Heart left ventricle (tissue), 16 donors: Measurements from ENCODE around the gene RAB33A. TPM values are rescaled to one million over a fixed set of nuclear protein-coding genes. Genes with fewer than 3 reads are reported as not detected.
"Not testable (repeated sequence)": the region's sequence is repeated elsewhere in the genome, so short reads cannot be mapped to it uniquely, and the experiment has no call there.

Experiments used
- ATAC-seq, 4 donors: fragments of 200-7000 bp; cut with Tn5 transposase; one replicate each; pipeline ENCODE4 v1.9.1; 2020 to 2022; ENCODE audit warnings: moderate library complexity in 4 of 4, mild to moderate bottlenecking in 3 of 4, moderate number of reproducible peaks in 1 of 4
- DNase-seq, 5 donors: peaks; one replicate each; pipeline ENCODE4 v3.0.0-alpha.2; 2020
- H3K27ac ChIP-seq, 12 donors: fragments of 200-600 bp; sonication (generic) in 4 of 12; one replicate each; pipeline versions ENCODE4 v1.5.0 to v1.8.0; 2016 to 2022; ENCODE audit warnings: mild to moderate bottlenecking in 2 of 12
- H3K27me3 ChIP-seq, 9 donors: fragments of 200-600 bp; sonication (generic) in 2 of 9; one replicate each; pipeline versions ENCODE4 v1.5.1 to v1.8.0; 2016 to 2022; ENCODE audit warnings: mild to moderate bottlenecking in 3 of 9
- H3K36me3 ChIP-seq, 9 donors: fragments of 200-600 bp; sonication (generic) in 2 of 9; one replicate each; pipeline versions ENCODE4 v1.5.0 to v1.8.0; 2018 to 2022; ENCODE audit warnings: mild to moderate bottlenecking in 2 of 9
- H3K4me1 ChIP-seq, 12 donors: fragments of 200-600 bp; sonication (generic) in 4 of 12; one replicate each; pipeline versions ENCODE4 v1.5.0 to v1.8.0; 2016 to 2022; ENCODE audit warnings: mild to moderate bottlenecking in 3 of 12
- H3K4me3 ChIP-seq, 12 donors: fragments of 200-600 bp; sonication (generic) in 4 of 12; one replicate each; pipeline versions ENCODE4 v1.5.0 to v1.8.0; 2017 to 2022; ENCODE audit warnings: mild to moderate bottlenecking in 9 of 12, moderate library complexity in 4 of 12
- H3K9me3 ChIP-seq, 12 donors: fragments of 200-600 bp; sonication (generic) in 4 of 12; one replicate each; pipeline versions ENCODE4 v1.5.0 to v1.8.0; 2016 to 2022; ENCODE audit warnings: mild to moderate bottlenecking in 1 of 12
- CTCF ChIP-seq, 12 donors: fragments of 200-600 bp; sonication (generic) in 4 of 12; IDR thresholded peaks; one replicate each; pipeline versions ENCODE4 v1.5.0 to v1.8.0; 2018 to 2022; ENCODE audit warnings: antibody characterized with exemption in 12 of 12, mild to moderate bottlenecking in 5 of 12
- POLR2A ChIP-seq, 2 donors: fragments of 450-650 bp; IDR thresholded peaks; one replicate each; pipeline ENCODE4 v1.6.1; 2017; ENCODE audit warnings: antibody characterized with exemption in 2 of 2, mild to moderate bottlenecking in 2 of 2, moderate library complexity in 2 of 2
- WGBS, 4 donors: extraction: QIAGEN DNeasy Blood & Tissue Kit in 2 of 4; methylation state at CpG; one replicate each; pipeline versions ENCODE4 v1.1.5 to v1.1.7; 2013 to 2018; 5-methylcytosine and 5-hydroxymethylcytosine counted together
- intact Hi-C, 10 donors: fragments of 100-400 bp; cut with DNase I; formaldehyde crosslinking; loops; one replicate each; pipeline versions ENCODE4 v1.11.1 to v1.14.2; 2022
- polyA plus RNA-seq, 2 donors: library from polyadenylated mRNA; stranded (reverse); fragments of 200-250 nt; gene quantifications; one replicate each; pipeline ENCODE4 v1.2.3, GENCODE V29; 2013
- total RNA-seq, 9 donors: library from RNA; depleted of rRNA in 2 of 9; stranded (reverse); fragments of >200 nt in 2 of 9; fragmentation: NEBNext Ultra II Directional in 3 of 9; extraction: Animal tissue kit (Norgen Biotek cat#: 25700) in 3 of 9; gene quantifications; one replicate each; pipeline versions ENCODE4 v1.1.0 to v1.2.4, GENCODE V29; 2016 to 2023
- donor health status: ischemic (EF 13 %, LVEDD 7.1; RV severe dilation, severe dysfunction).
- donor health status: healthy with polysubstance abuse.
- donor health status: DM: no; HTN: yes; CAD: no.
- donor health status: DM: no; HTN: no; CAD: no.
- donor health status: ischemic (EF 25% LVEDD 6.9; RV normal size, moderate dysfunction).
- donor health status: ischemic (EF 25% LVEDD 5.7; RV mildly dilated, moderate dysfunction).
- donor health status: healthy.
- donor health status: DM: yes; HTN: yes; CAD: no.
- donor health status: ischemic (EF 35%, LVEDD 5.7; RV mildly dilated, moderate dysfunction).
- donor health status: nonischemic (EF 11% LVEDD 7.7; RV severe dilation, severe dysfunction).
- donor health status: DM: yes; HTN: yes; CAD: no.
- donor health status: PGD.
- donor health status: ischemic (EF 29% LVEDD 5.4; RV normal size, mild dysfunction).
- donor health status: nonischemic (EF 23%, LVEDD 6.1; RV moderate dilation, normal function).

Gene RAB33A
- total and polyA plus RNA-seq, 11 donors = 0.23 to 7.9 (median 1.5) TPM

GRCh38 chrX:130216320-130216719, 44.6 kb downstream of the RAB33A start:
- no peak for DNase-seq
- Histone ChIP-seq H3K9me3 (peaks cover 0 to 7% (median 0%) of the 10 kb centered on the region in 12 donors), H3K36me3 (peaks cover 0 to 54% (median 6%) of the 10 kb centered on the region in 9 donors), H3K27ac (no peak overlapping the region), H3K27me3 (no peaks in the 10 kb centered on the region), H3K4me3 (no peak overlapping the region), H3K4me1 (no peaks in the 10 kb centered on the region)
- ATAC-seq = no peak
- TF ChIP-seq CTCF (IDR thresholded peaks at IDR 0.05) (no peak), POLR2A (IDR thresholded peaks at IDR 0.05) (no peak)
- intact Hi-C loops = no loop called here
- WGBS, 4 donors = 67 to 91% (median 79%) methylated on average over 4 of the region's 4 CpGs

GRCh38 chrX:130224810-130225209, 53.0 kb downstream of the RAB33A start:
- ATAC-seq (no peak), DNase-seq (no peak)
- H3K27ac ChIP-seq = no peak overlapping the region
- no peak overlapping the region for H3K4me3 ChIP-seq
- H3K9me3 ChIP-seq = no peaks in the 10 kb centered on the region
- no peaks in the 10 kb centered on the region for H3K4me1 ChIP-seq
- peaks cover 0 to 56% (median 15%) of the 10 kb centered on the region in 9 donors for H3K36me3 ChIP-seq
- no peaks in the 10 kb centered on the region for H3K27me3 ChIP-seq
- TF ChIP-seq POLR2A (IDR thresholded peaks at IDR 0.05) (no peak), CTCF (IDR thresholded peaks at IDR 0.05) (no peak)
- intact Hi-C loops = no loop called here
- WGBS, 4 donors = 75 to 99% (median 88%) methylated on average over 2 of the region's 2 CpGs

- no peaks in the 10 kb centered on the region for H3K4me1 ChIP-seq
- H3K27ac ChIP-seq = no peak overlapping the region
- no peaks in the 10 kb centered on the region for H3K9me3 ChIP-seq
- H3K4me3 ChIP-seq = no peak overlapping the region
- WGBS, 4 donors = 81 to 100% (median 83%) methylated on average over 2 of the region's 2 CpGs
- ATAC-seq = no peak
- H3K36me3 ChIP-seq = peaks cover 0 to 78% (median 22%) of the 10 kb centered on the region in 9 donors
- DNase-seq = no peak
- no peak for TF ChIP-seq POLR2A (IDR thresholded peaks at IDR 0.05)
- no peak for TF ChIP-seq CTCF (IDR thresholded peaks at IDR 0.05)
- H3K27me3 ChIP-seq = no peaks in the 10 kb centered on the region
- intact Hi-C loops = no loop called here
These were observed 57.1 kb downstream of the RAB33A start for GRCh38 chrX:130228871-130229270.

GRCh38 chrX:130231184-130231583, 59.4 kb downstream of the RAB33A start:
- not testable (repeated sequence) for H3K4me3 ChIP-seq
- WGBS, 4 donors = 78 to 99% (median 92%) methylated on average over 4 of the region's 4 CpGs

More at GRCh38 chrX:130231184-130231583, 59.4 kb downstream of the RAB33A start:
- H3K4me1 ChIP-seq, DNase-seq, H3K27ac ChIP-seq, ATAC-seq, intact Hi-C loops, H3K9me3 ChIP-seq, H3K27me3 ChIP-seq: not testable (repeated sequence)
- H3K36me3 ChIP-seq = peaks cover 0 to 85% (median 17%) of the 10 kb centered on the region in 9 donors

Other genes starting within 250 kb of the RAB33A start
- 10 to 100 TPM in 2 of 9 donors, 1 to 10 TPM in 7; 5.3 to 11.0 (median 9.0) TPM for gene BCORL1, start 189.3 kb upstream of the RAB33A start, total RNA-seq
- gene BCORL1, start 189.3 kb upstream of the RAB33A start, polyA plus RNA-seq = 1 to 10 TPM; 3.3 to 7.5 TPM
- gene ELF4, start 61.5 kb upstream of the RAB33A start, total RNA-seq = 10 to 100 TPM in 1 of 9 donors, 1 to 10 TPM in 8; 1.8 to 13.7 (median 3.2) TPM
- gene ELF4, start 61.5 kb upstream of the RAB33A start, polyA plus RNA-seq = 1 to 10 TPM; 1.3 to 5.3 TPM
- gene AIFM1, start 6.1 kb upstream of the RAB33A start, total RNA-seq = 100 to 1,000 TPM in 6 of 9 donors, 10 to 100 TPM in 3; 73.7 to 146 (median 109) TPM
- gene AIFM1, start 6.1 kb upstream of the RAB33A start, polyA plus RNA-seq = 100 to 1,000 TPM in 1 of 2 donors, 10 to 100 TPM in 1; 86.7 to 164 TPM
- gene ZNF280C, start 96.9 kb downstream of the RAB33A start, total RNA-seq = 1 to 10 TPM; 1.3 to 2.6 (median 1.8) TPM
- under 1 TPM; 0.67 to 0.72 TPM for gene ZNF280C, start 96.9 kb downstream of the RAB33A start, polyA plus RNA-seq
- gene SLC25A14, start 168.0 kb downstream of the RAB33A start, total RNA-seq = 10 to 100 TPM in 2 of 9 donors, 1 to 10 TPM in 7; 5.7 to 10.6 (median 7.0) TPM
- gene SLC25A14, start 168.0 kb downstream of the RAB33A start, polyA plus RNA-seq = 10 to 100 TPM in 1 of 2 donors, 1 to 10 TPM in 1; 7.1 to 17.7 TPM
- not detected for gene GPR119, start 213.7 kb downstream of the RAB33A start, total RNA-seq
- not detected for gene GPR119, start 213.7 kb downstream of the RAB33A start, polyA plus RNA-seq
- 10 to 100 TPM in 6 of 9 donors, 1 to 10 TPM in 3; 7.4 to 11.6 (median 10.6) TPM for gene RBMX2, start 230.0 kb downstream of the RAB33A start, total RNA-seq
- gene RBMX2, start 230.0 kb downstream of the RAB33A start, polyA plus RNA-seq = 10 to 100 TPM; 12.0 to 12.6 TPM